ENCODE results near the gene ABCC3.

The ABCC3 gene

GRCh38 chr17:50659179-50659578, 24.5 kb downstream of the ABCC3 start:
- in situ Hi-C loops (cut with MboI; ENCODE audit: low sequenced_read_pairs, unreplicated experiment) = no loop called here
- DNase-seq (ENCODE audit: low spot score) = no peak
- TF ChIP-seq, protein P1, sequence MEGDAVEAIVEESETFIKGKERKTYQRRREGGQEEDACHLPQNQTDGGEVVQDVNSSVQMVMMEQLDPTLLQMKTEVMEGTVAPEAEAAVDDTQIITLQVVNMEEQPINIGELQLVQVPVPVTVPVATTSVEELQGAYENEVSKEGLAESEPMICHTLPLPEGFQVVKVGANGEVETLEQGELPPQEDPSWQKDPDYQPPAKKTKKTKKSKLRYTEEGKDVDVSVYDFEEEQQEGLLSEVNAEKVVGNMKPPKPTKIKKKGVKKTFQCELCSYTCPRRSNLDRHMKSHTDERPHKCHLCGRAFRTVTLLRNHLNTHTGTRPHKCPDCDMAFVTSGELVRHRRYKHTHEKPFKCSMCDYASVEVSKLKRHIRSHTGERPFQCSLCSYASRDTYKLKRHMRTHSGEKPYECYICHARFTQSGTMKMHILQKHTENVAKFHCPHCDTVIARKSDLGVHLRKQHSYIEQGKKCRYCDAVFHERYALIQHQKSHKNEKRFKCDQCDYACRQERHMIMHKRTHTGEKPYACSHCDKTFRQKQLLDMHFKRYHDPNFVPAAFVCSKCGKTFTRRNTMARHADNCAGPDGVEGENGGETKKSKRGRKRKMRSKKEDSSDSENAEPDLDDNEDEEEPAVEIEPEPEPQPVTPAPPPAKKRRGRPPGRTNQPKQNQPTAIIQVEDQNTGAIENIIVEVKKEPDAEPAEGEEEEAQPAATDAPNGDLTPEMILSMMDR (IDR thresholded peaks at IDR 0.05; ENCODE audit: borderline replicate concordance, control extremely low read depth, extremely low read depth, insufficient read depth, missing control alignments) = no peak

DNA sequence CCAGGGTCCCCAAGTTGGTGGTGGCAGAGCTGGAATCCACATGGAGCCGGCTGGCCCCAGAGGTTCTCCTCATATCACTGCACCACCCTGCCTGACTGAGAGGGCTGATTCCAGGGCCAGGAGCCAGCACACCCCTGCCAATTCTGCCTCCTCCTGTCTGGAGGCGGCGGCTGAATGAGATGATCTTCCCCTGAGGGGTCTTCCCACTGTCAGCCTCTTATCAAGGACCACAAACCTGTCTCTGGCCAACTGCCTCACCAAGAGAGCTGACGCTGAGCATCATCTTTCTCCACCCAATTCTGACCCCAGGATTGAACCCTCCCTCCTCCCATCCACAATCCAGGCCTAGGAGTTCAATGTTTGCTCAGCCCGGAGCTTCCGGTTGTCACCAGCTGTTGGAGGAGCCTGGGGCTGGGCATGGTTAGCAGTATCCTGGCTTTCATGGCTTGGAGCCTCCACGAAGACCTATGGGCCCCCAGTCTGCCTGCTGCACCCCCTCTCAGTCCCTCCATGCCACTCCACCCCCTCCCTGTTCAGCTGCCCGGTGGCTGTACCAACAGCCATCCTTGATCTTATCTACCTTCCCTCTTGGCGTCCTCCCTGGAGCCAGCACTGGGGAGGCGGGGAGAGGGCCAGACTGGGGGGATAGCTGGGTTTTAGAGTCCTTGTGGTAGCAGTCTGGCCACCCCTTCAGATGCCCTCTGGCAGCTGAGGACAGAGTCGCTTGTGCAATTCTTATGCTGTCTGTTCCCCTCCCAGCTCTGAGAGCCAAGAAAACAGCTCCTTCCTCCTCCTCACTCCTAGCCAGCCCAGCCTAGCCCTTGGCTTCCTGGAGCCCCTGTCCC, 25.6 kb downstream of the ABCC3 start:
- TF ChIP-seq, protein P1 (IDR thresholded peaks at IDR 0.05; ENCODE audit: borderline replicate concordance, control extremely low read depth, extremely low read depth, insufficient read depth, missing control alignments) = no peak
- DNase-seq (ENCODE audit: low spot score) = no peak
- in situ Hi-C loops (cut with MboI; ENCODE audit: low sequenced_read_pairs, unreplicated experiment) = no loop called here

- in situ Hi-C loops (cut with MboI; ENCODE audit: low sequenced_read_pairs, unreplicated experiment) = no loop called here
- TF ChIP-seq, protein P1 (IDR thresholded peaks at IDR 0.05; ENCODE audit: borderline replicate concordance, control extremely low read depth, extremely low read depth, insufficient read depth, missing control alignments) = no peak
- DNase-seq (ENCODE audit: low spot score) = no peak
Observed at GRCh38 chr17:50660887-50661345, 26.2 kb downstream of the ABCC3 start.

GRCh38 chr17:50661348-50661747, 26.7 kb downstream of the ABCC3 start:
- TF ChIP-seq, protein P1 (IDR thresholded peaks at IDR 0.05; ENCODE audit: borderline replicate concordance, control extremely low read depth, extremely low read depth, insufficient read depth, missing control alignments) = no peak

DNA sequence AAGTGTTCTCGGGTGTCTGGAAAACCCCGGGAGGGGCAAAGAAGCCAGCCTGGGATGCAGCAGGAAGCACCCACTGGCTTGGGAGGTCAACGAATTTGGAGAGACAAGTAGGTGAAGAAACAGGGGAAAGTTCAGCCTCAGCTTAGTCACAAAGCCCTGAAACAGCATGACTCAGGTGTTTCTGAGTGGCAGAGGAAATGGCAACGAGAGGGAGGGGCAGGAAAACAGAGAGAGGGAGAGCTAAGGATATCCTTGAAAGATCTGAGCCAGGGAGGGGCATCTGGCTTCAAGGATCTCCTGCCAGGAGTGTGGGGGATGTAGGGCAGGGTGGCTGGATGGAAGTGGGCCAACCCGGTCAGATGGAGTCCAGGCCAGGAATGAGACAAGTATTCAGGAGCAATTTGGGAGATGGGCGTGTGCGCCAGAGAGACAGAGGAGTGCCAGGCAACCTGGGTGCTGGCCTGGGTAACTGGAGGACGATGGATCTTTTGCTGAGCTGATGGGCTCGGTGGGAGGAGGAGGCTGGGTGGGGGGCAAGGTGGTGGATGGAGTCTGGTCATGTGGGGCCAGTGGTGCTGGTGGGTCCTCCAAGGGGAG, 27.2 kb downstream of the ABCC3 start:
- TF ChIP-seq, protein P1 (IDR thresholded peaks at IDR 0.05; ENCODE audit: borderline replicate concordance, control extremely low read depth, extremely low read depth, insufficient read depth, missing control alignments) = no peak
- DNase-seq (ENCODE audit: low spot score) = no peak

More at GRCh38 chr17:50661348-50661747, 26.7 kb downstream of the ABCC3 start:
- in situ Hi-C loops (cut with MboI; ENCODE audit: low sequenced_read_pairs, unreplicated experiment) = no loop called here
- no peak for DNase-seq (ENCODE audit: low spot score)

GRCh38 chr17:50662632-50663225, 28.0 kb downstream of the ABCC3 start:
- TF ChIP-seq, protein P1 (IDR thresholded peaks at IDR 0.05; ENCODE audit: borderline replicate concordance, control extremely low read depth, extremely low read depth, insufficient read depth, missing control alignments) = no peak
- no peak for DNase-seq (ENCODE audit: low spot score)
- in situ Hi-C loops (cut with MboI; ENCODE audit: low sequenced_read_pairs, unreplicated experiment) = no loop called here

More for the DNA sequence above, 27.2 kb downstream of the ABCC3 start:
- in situ Hi-C loops (cut with MboI; ENCODE audit: low sequenced_read_pairs, unreplicated experiment) = no loop called here
